Measurements from ENCODE around the gene PROCR.
A peak's percentile ranks its signal among the peaks of the same experiment; 100 is the strongest.
"Not testable (repeated sequence)": the region's sequence is repeated elsewhere in the genome, so short reads cannot be mapped to it uniquely, and the experiment has no call there.

PROCR gene

DNA sequence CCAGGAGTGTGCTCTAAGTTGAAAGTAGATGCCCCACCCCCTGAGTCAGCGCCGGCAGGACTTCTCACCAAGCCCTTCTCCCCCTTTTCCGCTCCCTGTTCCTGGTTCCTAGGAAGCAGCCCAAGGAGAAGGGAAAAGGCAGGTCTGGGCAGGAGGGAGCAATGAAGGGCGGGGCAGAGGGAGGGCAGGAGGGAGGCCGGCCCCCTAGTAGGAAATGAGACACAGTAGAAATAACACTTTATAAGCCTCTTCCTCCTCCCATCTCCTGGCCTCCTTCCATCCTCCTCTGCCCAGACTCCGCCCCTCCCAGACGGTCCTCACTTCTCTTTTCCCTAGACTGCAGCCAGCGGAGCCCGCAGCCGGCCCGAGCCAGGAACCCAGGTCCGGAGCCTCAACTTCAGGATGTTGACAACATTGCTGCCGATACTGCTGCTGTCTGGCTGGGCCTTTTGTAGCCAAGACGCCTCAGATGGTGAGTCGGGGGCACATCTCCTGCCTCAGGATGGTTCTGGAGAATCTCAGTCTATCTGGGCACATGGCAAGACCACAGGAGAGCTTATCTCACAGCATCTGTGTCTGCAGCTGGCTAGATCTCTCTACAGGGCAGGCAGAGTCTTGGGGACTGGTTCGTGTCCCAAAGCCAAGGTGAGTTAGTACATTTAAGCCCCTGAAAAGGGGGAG is at the start of gene PROCR:
Gene PROCR, plus strand, starts transcription at position 320 of the 681 bp plus-strand sequence. Its CDS starts 83 bp downstream, at position 403.
- DNase-seq (peak; percentile 32), ATAC-seq (peak; percentile 77)

DNA sequence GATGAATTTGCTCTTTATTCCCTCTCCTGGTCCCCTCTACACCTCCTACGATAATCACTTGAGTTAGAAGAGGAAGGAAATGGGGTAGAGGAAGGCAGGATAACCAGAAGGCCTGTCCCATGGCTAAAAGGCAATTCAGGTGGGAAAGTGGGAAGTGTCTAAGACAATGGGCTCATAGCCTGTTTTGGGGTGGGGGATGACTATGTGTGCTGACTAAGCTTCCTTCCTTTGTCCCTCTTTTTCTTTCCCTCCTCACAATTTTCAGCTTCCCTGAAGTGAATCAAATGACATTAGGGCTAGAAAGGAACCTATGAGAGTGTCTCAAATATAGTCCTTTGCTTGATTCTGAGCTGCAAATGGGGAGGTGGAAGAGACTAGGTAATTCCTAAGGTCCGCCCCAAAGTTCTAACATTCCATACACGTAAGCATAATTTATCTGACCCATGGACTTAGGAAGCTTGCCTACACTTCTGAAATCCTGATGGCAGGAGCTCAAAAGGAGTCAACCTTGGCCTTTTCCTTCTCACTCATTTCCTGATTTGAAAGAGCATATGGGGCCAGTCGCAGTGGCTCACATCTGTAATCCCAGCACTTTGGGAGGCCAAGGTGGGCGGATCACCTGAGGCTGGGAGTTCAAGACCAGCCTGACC is 49.0 kb upstream of the PROCR start:
- no peak for ATAC-seq
- DNase-seq = no peak

DNA sequence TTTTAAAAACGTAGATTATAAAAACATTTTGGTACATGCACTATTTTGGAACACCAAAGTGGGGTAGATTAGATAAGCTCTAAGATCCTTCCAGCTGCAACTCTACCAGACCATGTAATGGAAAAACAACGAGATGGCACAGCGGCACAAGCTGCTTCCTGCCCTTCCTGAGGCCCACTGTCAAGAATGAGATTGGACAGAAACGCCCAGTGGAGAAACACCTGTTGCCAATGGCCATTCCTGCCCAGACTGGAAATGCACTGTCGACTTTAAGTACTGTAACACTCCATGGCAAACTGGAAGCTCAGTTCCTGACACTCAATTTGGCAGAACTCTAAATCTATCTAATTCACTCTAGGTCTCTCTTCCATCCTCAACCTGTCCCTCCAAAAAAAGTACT is 46.1 kb upstream of the PROCR start:
- DNase-seq (no peak), ATAC-seq (no peak)

DNA sequence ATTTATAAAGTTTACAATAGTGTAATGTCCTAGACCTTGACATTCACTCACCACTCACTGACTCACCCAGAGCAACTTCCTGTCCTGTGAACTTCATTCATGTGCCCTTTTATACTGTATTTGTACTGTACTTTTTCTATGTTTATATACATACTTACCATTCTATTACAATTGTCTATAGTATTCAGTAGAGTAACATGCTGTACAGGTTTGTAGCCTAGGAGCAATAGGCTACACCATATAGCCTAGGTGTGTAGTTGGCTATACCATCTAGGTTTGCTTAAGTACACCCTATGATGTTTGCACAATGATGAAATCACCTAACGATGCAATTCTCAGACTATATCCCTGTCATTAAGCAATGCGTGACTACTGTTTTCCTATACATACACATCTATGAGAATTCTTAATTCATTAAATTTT is 42.2 kb upstream of the PROCR start:
- peak; percentile 72 for ATAC-seq
- DNase-seq = no peak

DNA sequence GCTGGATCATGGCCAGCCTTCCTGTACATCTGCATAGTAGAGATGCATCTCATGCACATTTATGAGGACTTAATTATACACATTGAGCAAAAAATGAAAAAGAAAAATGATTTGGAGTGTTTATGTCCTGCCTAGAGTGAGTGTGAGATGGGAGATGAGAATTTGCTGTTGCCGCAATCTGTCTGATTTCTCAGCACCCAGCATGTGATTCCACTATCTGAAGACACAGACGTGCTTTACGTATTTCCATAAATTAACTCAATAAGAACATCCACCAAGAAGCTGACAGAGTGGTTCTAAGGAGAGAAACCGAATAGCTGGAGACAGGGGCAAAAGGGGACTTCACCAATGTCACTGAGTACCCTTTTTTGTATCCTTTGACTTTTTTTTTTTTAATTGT is 39.9 kb upstream of the PROCR start:
- no peak for DNase-seq
- no peak for ATAC-seq

DNA sequence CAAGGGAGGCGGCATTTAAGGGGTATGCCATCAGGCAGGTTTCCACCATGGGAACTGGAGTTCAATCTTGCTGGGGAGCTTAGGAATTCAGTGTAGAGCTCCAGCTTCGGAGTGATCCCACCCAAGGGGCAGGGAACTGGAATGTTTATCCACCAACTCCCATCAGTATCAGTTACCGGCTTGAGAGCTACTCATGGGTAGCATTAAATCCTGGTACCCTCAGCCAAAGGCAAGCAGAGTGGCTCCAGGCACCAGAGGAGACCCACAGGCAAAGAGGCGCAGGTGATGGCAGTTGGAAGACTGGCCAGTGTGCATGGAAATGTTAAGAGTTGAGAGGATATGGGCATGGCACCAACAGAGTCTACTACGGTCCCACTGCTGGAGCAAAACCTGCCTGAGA is 38.8 kb upstream of the PROCR start:
- no peak for ATAC-seq
- no peak for DNase-seq

DNA sequence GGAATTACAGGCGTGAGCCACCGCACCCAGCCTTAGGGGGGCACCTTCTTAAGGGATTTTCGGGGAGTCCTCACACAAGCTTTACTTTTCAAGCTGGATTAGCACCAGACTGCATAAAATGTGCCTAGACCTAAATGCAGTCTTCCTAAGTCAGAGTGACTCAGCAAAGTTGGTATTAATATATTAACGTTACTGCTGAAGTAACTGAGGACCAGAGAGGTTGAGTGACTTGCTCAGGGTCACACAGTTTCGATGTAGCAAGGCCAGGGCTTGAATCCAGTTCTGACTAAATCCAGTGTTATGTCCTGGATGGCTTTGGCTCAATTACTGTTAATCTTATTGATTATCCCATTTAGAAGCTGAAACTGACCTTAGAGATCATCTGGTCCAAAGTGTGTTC is 38.1 kb upstream of the PROCR start:
- DNase-seq (no peak), ATAC-seq (no peak)

DNA sequence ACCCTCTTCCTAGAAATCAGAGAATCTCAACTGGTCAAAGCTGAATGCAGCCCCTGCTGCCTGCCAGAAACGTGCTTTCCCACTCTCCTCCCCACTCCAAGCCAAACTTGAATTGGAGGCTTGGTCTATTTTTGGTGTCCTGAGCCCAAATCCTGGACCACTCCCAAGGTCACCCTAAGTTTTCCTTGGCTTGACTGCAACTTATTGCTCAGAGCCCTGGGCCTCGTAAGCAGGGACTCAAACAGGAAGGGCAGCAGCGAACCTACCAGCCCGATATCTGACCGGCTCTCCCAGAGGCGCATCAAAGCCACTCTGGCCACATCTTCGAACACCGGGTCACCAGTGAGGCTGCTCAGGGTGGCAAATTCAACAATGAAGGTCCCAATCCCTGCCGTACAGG is 37.4 kb upstream of the PROCR start:
- ATAC-seq = no peak
- no peak for DNase-seq

DNA sequence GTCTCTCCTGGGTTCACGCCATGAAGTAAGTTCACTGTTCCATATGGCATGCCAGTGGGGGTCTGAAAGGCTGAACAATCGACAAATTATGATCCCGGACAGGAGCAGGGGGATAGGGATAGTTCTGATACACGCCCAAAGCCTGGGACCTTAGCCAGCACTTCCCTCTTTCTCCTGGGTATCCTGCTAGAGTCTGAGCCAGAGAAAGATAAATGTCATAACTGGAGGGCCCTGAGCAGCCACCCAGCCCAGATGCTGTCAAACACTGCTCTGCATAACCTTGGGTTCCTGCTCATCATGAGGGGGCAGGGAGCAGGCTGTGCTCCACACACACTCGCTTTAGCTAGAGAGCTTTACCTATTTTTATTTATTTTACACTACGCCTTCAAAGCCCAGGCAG is 37.0 kb upstream of the PROCR start:
- DNase-seq = no peak
- no peak for ATAC-seq

DNA sequence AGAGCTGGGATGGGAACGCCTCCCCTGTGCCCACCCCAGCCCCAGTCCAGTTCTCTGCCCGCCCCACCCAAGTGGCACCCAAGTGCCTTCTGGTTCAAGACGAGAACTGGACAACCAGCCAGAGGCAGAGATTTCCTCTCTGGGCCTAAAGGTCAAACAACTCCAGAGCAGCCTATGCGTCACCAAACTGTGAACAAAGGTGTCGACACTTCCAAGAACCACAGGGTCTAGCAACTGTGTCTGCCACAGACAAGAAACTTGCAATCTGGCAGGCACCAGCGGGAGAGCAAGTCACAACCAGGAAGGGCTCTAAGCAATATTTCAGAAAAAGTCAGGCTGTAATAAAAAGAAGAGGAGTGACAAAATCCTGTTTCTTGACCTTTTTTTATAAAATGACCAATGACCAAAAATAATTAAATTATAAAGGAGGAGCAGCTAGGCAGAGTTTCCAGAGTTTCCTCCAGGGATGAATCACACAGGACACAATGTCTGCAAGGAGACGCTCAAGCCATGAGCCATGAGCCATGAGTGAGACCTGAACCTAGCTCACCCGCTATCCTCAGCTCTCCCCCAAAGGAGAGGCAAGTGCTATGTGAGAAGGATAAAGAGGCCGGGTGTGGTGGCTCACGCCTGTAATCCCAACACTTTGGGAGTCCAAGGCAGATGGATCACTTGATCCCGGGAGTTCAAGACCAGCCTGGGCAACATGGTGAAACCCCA is 35.8 kb upstream of the PROCR start:
- DNase-seq = no peak
- no peak for ATAC-seq

DNA sequence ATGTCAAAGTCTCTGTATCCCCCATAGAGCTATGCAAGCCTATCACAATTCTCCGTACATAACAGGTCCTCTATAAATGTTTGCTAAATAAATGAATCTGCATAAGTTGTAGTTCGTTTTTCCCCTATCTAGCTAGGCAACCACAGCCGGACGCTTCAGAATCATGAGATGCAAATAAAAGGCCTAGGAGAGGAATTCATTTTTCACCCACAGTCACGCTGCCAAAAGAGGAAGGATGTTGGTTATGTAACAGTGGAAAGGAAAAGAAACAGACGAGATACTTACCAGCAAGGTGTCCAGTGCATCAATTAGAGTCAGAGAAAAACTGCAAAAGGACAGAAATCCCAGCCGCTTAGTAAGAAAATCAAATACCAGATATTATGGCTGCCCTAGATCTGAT is 27.2 kb upstream of the PROCR start:
- DNase-seq = no peak

DNA sequence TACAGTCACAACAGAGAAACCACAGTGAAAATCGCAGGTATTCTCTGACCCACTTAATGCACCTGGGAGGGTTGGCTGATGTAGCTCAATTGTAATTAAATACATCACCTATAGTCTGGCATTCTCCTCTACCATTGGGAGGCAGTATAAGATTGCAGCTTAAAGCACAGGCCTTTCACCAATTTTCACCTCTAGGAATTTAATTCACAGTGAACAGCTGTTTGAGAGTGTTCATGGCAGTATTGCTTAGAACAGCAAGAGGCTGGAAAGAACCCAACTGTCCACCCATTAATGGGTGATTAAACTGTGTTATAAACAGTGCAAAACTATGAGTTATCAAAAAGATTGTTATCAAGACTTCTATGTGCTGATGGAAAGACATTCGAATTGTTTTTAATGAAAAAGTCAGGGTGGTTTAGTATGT is 26.7 kb upstream of the PROCR start:
- DNase-seq (peak; percentile 11), ATAC-seq (peak; percentile 47)

More for the DNA sequence above, 27.2 kb upstream of the PROCR start:
- no peak for ATAC-seq

DNA sequence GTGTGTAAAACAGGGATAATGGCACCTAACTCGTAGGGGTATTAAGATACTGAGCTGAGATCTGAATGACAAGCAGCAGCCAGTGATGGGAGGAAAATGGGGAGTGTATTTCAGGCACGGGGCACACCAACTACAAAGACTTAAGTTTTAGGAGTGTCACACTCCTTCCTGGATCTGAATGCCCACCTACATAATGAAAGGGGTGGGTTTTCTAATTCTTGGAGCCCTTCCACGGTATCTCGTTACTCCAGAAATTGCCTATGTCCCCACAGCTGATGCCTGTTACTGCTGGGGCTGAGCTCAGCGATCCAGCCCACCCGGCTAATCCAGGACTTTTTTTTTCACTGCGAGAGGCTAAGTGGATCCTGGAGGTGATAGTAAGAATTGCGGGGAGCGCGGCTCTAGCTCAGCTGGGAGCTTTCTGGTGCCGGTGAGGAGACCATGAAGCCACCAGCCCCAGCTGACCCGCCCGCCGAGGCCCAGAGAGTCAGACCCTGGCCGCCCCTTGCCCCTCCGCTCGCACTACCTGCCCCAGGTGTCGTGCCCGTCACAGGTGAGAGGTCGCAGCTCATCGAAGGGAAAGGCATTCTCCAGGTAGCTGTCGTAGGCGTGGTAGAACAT is 25.5 kb upstream of the PROCR start:
- ATAC-seq (no peak), DNase-seq (no peak)

DNA sequence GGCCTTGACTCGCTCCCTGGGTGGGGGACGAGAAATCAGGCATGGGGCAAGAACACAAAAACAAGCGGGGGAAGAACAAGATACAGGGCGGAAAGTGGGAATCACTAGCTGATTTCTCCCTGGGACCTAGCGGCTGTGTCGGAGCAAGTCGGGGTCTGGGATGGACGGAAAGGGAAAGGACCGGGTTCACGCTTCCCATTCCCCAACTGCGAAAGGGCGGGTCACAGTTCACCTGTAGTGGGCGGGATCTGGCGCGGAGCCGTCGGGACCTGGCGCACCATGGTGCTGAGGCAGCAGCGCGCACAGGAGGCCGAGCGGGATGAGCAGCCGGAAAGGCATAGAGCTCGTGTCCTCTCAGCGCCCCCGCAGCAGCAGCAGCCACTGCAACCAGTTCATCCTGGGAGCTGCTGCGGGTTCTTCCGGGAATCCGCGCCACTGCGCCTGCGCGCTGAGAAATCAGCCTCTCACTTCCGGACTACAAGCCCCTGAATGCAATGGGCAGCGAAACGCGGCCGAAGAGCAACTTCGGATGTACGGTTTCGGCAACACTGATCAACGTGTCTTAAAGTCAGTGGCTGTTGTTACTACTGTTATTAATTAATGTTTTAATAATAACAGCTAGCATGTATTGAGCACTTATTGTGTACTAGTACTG is 24.8 kb upstream of the PROCR start, which contains the start of gene EDEM2:
Gene EDEM2, minus strand, starts transcription at position 417 of the 655 bp plus-strand sequence. Its CDS starts 78 bp downstream, at position 339.
- peak; percentile 95 for ATAC-seq
- DNase-seq = peak; percentile 93

DNA sequence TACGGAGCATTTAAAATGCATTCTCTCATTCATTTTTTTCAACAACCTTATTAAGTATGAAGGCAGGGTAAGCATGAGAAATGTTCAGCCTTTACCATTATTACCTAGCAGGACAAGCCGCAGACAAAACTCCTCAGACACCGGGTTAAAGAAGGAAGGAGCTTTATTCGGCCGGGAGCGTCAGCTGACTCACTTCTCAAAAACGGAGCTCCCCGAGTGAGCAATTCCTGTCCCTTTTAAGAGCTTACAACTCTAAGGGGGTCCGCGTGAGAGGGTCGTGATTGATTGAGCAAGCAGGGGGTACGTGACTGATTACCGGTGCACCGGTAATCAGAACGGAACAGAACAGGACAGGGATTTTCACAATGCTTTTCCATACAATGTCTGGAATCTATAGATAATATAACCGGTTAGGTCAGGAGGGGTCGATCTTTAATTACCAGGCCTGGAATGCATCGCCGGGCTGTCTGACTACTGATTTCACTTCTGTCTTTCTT is 24.2 kb upstream of the PROCR start:
- peak; percentile 4 for ATAC-seq

DNA sequence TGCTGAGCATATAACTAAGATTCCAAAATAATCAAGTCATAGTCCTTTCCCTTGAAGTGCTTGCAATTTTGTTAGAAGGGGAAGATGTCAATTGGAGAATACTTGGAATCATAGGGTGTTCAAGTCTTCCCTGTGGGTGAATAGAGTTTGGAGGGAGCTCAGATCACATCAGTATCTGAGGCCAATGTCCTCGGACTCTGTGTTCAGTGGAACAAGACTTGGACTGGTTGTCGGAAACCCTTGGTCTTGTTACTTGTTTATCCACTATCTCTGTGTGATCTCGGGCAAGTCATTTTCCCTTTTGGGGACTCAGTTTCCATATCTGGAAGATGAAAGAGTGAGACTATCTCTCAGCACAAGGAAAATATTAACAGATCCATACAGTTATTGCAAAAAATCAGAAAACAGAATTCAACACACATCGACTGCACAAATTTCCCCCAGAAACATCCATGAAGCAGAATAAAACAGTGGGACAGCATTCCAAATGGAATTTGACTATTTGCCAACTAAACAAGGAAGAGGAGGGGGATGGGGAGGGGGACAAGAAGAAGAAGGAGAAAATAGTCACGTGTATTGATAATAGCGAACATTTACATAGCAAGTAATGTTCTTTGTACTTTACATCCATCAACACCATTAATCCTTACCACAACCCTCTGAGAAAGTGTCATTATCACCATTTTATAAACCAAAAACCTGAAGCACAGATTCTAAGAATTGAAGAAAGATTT is 20.9 kb upstream of the PROCR start:
- DNase-seq (no peak), ATAC-seq (no peak)

More for the DNA sequence above, 24.2 kb upstream of the PROCR start:
- peak; percentile 36 for DNase-seq

DNA sequence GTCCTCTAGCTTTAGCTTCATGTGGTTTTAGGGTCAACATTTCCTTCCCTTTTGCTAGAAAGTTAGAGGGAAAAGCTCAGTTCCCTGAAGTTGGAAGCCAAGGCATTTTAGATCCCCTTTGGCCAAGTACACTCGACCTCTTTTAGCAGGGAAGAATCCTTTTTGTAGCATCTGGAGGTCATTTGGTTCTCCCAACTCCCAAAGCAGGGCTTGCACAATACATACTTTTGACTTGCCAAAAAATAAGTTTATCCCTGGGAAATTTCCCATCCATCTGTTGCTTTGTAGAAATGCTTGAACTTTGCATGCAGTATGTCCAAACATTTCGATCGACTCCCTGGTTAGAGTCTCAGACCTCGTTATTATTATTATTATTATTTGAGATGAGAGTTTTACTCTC is 20.1 kb upstream of the PROCR start:
- DNase-seq (no peak), ATAC-seq (no peak)

DNA sequence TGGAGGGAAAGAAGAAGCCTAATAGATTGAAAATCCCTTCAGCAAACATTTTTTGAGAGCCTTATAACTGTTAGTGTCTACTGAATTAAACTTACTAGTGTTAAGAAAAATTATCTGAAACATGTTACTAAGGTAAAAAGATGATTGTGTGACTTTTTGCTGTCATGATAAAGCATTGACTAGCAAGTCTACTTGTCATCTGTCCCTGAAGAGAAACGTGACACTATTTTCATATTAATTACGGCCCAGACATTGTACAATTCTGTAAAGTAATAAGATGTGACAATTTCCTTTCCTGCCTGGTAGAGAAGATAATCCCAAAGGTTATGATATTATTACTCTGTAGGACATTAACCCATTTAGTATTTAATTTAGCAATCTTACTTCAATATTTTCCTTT is 15.9 kb upstream of the PROCR start:
- ATAC-seq = no peak
- no peak for DNase-seq

DNA sequence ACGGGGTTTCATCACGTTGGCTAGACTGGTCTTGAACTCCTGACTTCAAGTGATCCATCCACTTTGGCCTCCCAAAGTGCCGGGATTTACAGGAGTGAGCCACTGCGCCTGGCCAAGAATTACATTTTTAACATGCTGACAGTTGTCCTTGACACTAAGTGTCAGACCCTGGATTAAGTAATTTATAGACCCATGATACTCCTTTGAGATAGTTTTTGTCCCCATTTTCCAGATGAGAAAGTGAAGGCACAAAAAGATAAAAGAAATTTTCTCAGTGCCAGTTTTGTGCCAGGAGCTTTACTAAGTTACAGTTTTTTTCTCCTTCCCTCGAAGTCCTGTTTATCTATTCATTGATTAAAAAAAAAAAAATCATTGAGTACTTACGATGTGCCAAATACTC is 14.9 kb upstream of the PROCR start:
- ATAC-seq (no peak), DNase-seq (no peak)

DNA sequence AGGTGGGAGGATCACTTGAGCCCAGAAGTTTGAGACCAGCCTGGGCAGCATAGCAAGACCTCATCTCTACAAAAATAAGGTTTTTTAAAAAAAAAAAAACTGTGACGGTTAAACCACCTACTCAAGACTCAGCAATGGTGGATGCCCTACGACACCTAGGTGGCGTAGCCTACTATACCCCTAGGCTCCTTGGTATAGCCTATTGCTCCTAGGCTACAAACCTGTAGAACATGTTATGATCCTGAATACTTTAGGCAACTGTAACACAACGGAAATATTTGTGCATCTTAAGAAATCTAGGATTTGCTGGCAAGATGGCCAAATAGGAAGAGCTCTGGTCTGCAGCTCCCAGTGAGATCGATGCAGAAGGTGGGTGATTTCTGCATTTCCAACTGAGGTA is 11.5 kb upstream of the PROCR start:
- ATAC-seq = not testable (repeated sequence)

DNA sequence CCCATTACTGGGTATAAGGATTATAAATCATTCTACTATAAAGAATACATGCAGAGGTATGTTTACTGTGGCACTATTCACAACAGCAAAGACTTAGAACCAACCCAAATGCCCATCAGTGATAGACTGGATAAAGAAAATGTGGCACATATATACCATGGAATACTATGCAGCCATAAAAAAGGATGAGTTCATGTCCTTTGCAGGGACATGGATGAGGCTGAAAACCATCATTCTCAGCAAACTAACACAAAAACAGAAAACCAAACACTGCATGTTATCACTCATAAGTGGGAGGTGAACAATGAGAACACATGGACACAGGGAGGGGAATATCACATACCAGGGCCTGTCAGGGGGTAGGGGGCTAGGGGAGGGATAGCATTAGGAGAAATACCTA is 7.3 kb upstream of the PROCR start:
- DNase-seq, ATAC-seq: not testable (repeated sequence)

More for the DNA sequence above, 11.5 kb upstream of the PROCR start:
- not testable (repeated sequence) for DNase-seq

Data from stimulated activated naive CD8-positive, alpha-beta T cell treated with anti-CD3 and anti-CD28 coated beads, Interleukin-15, Interleukin-2, amounts not matched to agents 100 U/mL and 50 U/mL, for 24 hours (primary cell).